GM18505 (cell line): ENCODE measurements around the gene STK35.
"Not testable (repeated sequence)": the region's sequence is repeated elsewhere in the genome, so short reads cannot be mapped to it uniquely, and the experiment has no call there.

Experiments used
- ATAC-seq: cut with Tn5 transposase; IDR thresholded peaks from one replicate; pipeline ENCODE4 v1.9.1; 2021; ENCODE audit not compliant: unreplicated experiment
- POLR2A ChIP-seq: IDR thresholded peaks from 4 replicates; pipeline ENCODE4 v1.6.1; 2011; ENCODE audit warnings: borderline replicate concordance; ENCODE audit not compliant: insufficient read depth, insufficient read length; ENCODE audit errors: extremely low read depth

Gene STK35

GRCh38 chr20:2169456-2170088 is 67.9 kb downstream of the STK35 start:
- TF ChIP-seq POLR2A: no peak
- no peak for ATAC-seq

- TF ChIP-seq POLR2A: no peak
- ATAC-seq: no peak
These were observed 68.8 kb downstream of the STK35 start for GRCh38 chr20:2170404-2170803.

GRCh38 chr20:2171266-2171790 is 69.7 kb downstream of the STK35 start:
- TF ChIP-seq POLR2A: no peak

DNA sequence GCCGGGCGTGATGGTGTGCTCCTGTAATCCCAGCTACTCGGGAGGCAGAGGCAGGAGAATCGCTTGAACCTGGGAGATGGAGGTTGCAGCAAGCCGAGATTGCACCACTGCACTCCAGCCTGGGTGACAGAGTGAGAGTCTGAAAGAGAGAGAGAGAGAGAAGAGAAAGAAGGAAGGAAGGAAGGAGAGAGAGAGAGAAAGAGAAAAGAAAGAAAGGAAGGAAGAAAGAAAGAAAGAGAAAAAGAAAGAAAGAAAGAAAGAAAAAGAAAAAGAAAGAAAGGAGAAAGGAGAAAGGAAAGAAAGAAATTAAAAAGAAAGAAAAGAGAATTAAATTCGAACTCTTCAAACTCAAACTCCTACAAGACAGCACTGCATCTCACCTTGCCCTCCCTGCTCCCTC is 70.2 kb downstream of the STK35 start:
- ATAC-seq: not testable (repeated sequence)

More at GRCh38 chr20:2171266-2171790, 69.7 kb downstream of the STK35 start:
- no peak for ATAC-seq

DNA sequence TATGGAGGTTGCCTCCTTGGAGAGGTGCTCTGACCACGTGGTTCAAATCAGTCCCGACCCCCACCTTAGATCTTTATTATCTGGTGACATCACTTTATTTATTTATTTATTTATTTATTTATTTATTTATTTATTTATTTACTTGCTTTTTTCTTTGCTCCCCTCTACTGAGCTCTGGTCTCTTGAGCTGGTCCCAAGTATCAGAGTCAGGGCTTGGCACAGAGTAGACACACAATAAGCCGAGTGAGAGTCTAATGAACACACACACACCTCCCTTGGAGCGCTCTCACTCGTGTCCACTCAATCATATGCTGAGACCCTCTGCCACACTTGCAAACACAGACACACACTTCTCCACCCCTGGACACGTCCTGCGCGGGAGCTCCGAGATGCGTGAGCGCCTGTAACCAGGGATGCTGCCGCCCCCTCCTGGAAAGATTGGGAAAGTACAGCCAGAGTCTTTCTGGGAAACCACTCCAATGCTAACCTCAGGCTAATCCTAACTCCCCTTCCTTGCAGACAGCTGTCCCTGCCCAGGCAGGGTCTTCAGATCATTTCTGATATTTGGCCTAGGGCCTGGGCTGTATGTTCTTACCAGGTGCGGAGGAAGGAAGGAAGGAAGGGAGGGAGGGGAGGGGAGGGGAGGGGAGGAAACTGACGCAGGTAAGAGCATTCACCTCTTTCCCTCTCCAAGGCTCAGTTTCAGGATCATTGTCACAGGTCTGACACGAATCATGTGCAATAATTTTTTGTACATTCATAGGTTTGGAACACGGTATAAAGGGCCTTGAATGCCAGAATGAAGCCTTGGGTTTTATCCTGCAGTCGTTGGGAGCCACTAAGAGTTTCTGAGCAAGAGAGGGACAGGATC is 70.9 kb downstream of the STK35 start:
- TF ChIP-seq POLR2A: no peak
- no peak for ATAC-seq

DNA sequence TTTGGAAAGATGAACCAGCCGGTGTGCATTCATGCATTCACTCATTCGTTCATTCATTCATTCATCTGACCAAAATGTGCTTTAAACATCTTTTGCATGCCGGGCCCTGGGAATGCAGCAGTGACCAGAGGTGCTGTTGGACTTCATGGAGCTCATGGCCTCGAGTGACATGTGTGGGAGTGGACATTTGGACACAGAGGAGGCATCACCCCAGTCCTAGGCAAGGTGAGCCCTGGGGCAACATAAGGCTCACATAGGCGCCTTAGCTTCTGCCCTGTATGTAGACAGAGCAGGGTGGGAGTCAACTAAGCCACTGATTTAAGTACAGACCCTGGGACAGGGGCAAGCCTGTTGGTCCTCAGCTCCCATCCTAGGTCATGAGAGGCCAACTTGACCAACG is 71.6 kb downstream of the STK35 start:
- no peak for TF ChIP-seq POLR2A
- ATAC-seq: no peak

DNA sequence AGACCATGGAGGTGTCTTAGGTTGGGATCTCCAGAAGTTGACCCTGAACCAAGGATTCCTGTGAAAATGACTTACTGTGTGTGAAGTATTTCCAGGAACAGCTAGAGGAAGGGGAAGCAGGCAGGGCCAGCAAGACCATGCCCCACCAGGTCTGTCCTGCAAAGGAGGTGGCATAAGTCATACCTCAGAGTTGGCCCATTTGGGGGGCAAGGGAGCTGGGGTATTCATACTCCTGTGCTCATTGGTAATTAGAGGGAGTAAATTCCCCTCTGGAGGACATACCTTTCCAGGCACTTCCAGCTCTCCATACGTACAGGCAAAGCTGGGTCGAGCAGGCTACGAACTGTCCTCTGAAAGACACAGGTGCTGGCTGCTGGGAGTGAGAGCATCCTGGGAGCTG is 72.4 kb downstream of the STK35 start:
- no peak for TF ChIP-seq POLR2A
- no peak for ATAC-seq

DNA sequence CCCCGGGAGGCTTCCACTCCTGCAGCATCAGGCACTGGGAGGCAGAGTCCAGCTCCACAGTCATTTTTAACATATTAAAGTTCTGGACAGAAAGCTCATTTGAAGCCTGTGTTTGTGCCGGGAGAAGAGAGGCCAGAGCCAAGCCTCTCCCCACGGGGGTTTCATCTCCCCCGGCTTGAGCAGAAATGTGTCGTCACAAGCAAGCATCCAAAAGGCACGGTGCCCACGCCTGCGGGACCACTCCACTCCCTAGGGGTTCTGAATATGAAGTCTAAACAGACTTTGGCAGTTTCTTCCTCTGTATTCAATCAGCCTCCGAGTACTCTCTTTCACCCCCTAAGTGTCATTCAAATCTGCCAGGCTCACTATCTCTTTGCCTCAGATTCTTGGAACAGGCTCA is 75.3 kb downstream of the STK35 start:
- no peak for TF ChIP-seq POLR2A
- no peak for ATAC-seq

DNA sequence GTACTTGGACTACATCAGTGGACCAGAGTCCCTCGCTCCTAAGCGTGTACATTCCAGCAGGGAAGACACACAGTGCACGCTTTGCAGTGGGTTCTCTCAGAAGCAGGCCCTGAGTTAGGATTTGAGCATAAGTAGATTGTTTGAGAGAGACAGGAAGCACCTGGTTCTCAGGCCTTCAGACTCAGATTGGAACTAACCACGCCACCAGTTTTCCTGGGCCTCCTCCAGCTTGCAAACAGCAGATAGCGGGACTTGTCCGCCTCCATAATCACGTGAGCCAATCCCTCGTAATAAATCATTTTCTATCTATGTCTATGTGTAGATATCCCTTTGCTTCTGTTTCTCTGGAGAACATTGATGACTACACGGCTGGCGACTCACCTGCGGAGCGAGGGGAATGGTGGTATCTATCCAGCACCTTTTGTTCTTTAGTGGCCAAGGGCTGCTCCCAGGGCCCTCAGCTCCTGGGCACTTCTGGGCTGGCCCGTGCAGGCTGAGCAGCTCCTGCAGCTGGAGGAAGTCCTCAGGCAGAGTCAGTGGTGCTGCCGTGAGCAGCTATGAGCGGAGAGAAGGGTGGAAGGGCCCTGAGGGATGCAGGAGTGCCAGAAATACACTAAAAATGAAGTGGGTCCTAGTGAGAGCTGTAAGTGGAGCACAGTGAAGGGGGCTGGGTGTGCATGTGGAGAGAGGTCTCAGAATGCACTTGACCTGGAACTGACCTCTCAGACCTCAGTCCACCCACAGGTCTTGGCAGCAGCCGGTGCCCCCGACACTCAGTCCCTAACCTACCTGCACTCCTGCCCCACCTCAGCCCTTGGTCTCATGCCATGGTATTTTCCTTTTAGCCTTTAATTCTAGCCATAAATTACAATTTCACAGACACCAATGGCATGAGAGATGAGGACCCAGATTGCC is 76.9 kb downstream of the STK35 start:
- no peak for ATAC-seq
- no peak for TF ChIP-seq POLR2A

- no peak for TF ChIP-seq POLR2A
- ATAC-seq: no peak
These were observed 77.6 kb downstream of the STK35 start for GRCh38 chr20:2179233-2179580.

DNA sequence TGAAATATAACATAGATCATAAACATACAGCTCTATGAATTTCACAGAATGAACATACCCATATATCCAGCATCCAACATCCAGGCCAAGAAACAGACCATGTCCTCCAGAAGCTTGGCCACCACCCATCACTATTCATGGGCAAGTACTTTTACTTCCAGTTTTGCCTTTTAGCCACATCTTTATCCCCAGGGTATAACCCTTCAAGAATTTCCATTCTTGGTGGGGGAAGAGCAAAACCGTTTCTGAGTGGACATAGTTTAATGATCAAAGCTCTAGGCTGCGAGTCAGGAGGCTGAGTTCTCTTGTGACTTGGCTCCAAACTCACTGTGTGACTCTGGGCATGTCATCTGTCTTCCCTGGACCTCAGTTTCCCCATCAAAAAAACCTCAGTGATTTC is 78.3 kb downstream of the STK35 start:
- no peak for ATAC-seq
- no peak for TF ChIP-seq POLR2A

DNA sequence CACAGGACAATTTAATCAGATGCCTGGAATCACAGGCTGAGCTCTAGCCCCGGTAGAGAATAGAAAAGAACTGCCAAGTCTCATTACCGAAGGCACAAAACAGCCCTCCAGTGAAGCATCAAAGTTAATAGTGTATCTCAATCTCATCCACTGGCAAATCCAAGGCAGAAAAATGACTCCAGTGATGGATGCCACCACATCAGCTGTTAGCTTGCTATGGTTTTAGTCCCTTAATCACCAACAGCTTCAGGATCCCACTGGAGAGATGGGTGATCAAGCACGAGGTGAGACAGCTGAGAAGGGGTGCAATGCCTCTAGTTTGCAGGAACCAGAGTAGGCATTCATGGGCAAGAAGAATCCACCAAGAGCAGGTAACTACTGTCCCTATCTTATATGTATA is 81.8 kb downstream of the STK35 start:
- ATAC-seq: no peak
- no peak for TF ChIP-seq POLR2A

DNA sequence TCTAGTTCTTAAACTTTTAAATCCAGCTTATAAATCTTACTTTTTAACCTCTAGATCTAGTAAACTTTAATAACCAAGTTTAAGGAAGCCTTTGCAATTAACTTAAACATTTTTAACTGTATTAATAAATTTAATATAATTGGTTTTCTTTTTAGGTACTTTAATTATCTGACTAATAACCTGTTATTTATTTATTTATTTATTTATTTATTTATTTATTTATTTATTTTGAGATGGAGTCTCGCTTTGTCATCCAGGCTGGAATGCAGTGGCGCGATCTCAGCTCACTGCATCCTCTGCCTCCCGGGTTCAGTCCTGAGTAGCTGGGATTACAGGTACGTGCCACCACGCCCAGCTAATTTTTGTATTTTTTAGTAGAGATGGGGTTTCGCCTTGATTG is 83.3 kb downstream of the STK35 start:
- not testable (repeated sequence) for ATAC-seq
